ENCODE measurements around the gene MMP7.

Gene MMP7

DNA sequence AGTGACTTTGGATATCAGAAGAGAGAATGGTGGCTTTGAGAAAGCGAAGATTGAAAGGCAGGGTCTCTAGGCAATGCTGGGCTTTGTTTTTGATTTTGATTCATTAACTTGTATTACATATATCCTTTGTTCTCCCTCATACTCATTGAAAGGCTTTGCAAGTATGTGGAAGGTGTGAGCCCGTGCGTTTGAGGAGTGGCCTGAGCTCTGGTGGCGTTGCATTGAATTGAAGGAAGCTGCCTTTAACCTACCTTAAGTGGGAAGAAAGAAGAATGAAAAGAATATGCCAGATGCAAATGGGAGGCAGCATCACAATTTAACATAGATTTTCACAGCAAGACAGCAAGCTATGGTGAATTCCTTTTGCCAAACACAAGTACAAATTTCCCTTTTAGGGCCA lies 6.7 kb downstream of the MMP7 start:
- H3K4me3 ChIP-seq (ENCODE audit: low read depth, low read length): no peak overlapping the region
- TF ChIP-seq, protein P1, sequence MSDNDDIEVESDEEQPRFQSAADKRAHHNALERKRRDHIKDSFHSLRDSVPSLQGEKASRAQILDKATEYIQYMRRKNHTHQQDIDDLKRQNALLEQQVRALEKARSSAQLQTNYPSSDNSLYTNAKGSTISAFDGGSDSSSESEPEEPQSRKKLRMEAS (IDR thresholded peaks at IDR 0.05; ENCODE audit: low read depth, low read length): no peak
- TF ChIP-seq MYC (IDR thresholded peaks at IDR 0.05; ENCODE audit: low read depth, low read length) (no peak), POLR2A (IDR thresholded peaks at IDR 0.05; ENCODE audit: extremely low read depth, insufficient read length) (no peak)
- TF ChIP-seq, protein P2, sequence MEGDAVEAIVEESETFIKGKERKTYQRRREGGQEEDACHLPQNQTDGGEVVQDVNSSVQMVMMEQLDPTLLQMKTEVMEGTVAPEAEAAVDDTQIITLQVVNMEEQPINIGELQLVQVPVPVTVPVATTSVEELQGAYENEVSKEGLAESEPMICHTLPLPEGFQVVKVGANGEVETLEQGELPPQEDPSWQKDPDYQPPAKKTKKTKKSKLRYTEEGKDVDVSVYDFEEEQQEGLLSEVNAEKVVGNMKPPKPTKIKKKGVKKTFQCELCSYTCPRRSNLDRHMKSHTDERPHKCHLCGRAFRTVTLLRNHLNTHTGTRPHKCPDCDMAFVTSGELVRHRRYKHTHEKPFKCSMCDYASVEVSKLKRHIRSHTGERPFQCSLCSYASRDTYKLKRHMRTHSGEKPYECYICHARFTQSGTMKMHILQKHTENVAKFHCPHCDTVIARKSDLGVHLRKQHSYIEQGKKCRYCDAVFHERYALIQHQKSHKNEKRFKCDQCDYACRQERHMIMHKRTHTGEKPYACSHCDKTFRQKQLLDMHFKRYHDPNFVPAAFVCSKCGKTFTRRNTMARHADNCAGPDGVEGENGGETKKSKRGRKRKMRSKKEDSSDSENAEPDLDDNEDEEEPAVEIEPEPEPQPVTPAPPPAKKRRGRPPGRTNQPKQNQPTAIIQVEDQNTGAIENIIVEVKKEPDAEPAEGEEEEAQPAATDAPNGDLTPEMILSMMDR (IDR thresholded peaks at IDR 0.05; ENCODE audit: low read depth, low read length): no peak
- no peak for DNase-seq (ENCODE audit: low read depth)

DNA sequence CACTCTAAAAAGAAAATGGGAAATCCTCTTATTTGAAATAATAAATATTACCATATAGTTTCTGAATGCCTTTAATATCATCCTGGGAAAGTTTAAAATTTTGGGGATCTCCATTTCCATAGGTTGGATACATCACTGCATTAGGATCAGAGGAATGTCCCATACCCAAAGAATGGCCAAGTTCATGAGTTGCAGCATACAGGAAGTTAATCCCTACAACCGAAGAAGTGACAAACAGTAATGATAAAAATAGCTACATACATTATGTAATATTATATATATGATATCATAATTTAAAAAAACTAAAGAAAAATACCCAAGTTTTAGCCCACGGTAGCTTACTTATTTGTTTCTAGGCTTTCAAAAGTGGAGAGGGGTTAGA lies 7.4 kb downstream of the MMP7 start:
- H3K4me3 ChIP-seq (ENCODE audit: low read depth, low read length): no peak overlapping the region
- TF ChIP-seq POLR2A (IDR thresholded peaks at IDR 0.05; ENCODE audit: extremely low read depth, insufficient read length): no peak
- TF ChIP-seq, protein P2 (IDR thresholded peaks at IDR 0.05; ENCODE audit: low read depth, low read length): no peak
- TF ChIP-seq MYC (IDR thresholded peaks at IDR 0.05; ENCODE audit: low read depth, low read length): no peak
- TF ChIP-seq, protein P1 (IDR thresholded peaks at IDR 0.05; ENCODE audit: low read depth, low read length): no peak
- DNase-seq (ENCODE audit: low read depth): no peak

DNA sequence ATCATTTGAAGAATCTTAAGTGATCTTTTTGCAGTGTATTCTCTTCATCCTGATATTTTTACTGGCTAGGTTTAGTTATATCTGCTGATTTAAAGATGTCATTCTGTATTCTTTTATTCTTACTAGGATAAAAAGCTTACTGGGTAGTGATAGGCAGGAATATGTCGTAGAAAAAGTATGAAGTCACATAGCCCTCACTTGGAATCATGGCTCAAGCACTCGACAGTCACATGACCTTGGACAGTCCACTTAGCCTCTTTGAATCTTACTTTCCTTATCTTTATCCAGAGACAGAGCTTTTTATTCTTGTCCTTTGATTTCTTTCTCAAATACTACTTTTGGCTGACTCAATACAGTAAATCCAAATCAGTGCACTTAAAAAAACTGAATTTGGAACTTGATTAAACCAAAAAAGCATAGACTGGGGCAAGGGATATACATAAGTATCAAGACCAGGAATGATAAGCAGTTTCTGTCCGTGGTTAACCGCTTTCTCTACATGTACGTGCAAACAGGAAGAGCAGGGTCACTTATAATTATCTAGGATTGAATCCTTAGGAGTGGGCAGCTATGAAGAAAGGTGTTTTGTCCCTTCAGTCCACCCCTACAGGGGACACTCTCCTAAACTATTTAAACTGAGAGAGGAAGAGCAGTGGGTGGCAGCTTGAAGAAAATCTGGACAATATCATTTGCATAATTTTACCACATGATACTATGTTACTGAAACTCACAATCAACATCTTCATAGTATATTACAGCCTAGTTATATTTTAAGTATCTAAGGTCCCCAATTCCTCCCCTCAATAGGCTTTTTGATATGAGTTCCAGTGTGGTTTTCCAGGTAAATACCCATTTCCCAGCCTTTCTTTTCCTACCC lies 8.0 kb downstream of the MMP7 start:
- peak; percentile 10 for DNase-seq (ENCODE audit: low read depth)
- H3K4me3 ChIP-seq (ENCODE audit: low read depth, low read length): no peak overlapping the region

DNA sequence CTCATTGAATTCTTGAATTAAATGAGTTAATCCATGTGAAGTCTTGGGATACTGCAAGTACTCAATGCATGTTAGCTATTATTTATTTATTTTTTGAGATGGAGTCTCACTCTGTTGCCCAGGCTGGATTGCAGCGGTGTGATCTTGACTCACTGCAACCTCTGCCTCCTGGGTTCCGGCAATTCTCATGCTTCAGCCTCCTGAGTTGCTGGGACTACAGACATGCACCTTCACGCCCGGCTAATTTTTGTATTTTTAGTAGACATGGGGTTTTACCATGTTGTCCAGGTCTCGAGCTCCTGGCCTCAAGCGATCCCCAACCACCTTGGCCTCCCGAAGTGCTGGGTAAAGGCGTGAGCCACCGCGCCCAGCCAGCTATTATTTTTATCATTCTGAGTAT lies 9.4 kb downstream of the MMP7 start:
- DNase-seq (ENCODE audit: low read depth): no peak
- H3K4me3 ChIP-seq (ENCODE audit: low read depth, low read length): no peak overlapping the region
- TF ChIP-seq, protein P1 (IDR thresholded peaks at IDR 0.05; ENCODE audit: low read depth, low read length): no peak
- TF ChIP-seq MYC (IDR thresholded peaks at IDR 0.05; ENCODE audit: low read depth, low read length) (no peak), POLR2A (IDR thresholded peaks at IDR 0.05; ENCODE audit: extremely low read depth, insufficient read length) (no peak)
- TF ChIP-seq, protein P2 (IDR thresholded peaks at IDR 0.05; ENCODE audit: low read depth, low read length): no peak

More for the DNA sequence above, 8.0 kb downstream of the MMP7 start:
- TF ChIP-seq MYC (IDR thresholded peaks at IDR 0.05; ENCODE audit: low read depth, low read length): no peak
- no peak for TF ChIP-seq POLR2A (IDR thresholded peaks at IDR 0.05; ENCODE audit: extremely low read depth, insufficient read length)
- TF ChIP-seq, protein P1 (IDR thresholded peaks at IDR 0.05; ENCODE audit: low read depth, low read length): no peak
- TF ChIP-seq, protein P2 (IDR thresholded peaks at IDR 0.05; ENCODE audit: low read depth, low read length): no peak

DNA sequence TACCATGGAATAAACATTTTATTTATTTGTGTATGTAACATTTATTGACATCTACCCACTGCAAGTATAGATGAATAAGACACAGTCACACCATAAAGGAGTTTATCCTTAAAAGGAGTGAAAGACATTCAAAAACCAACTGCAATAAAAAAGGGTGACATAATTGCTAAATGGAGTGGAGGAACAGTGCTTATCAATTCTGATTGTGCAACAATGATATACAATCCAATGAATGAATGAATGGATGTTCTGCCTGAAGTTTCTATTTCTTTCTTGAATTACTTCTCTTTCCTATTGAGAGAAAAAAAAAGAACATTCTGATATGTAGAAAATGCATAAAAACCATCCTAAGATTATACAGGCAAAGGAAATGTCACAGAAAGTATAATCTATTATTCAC lies 10.0 kb downstream of the MMP7 start:
- H3K4me3 ChIP-seq (ENCODE audit: low read depth, low read length): no peak overlapping the region
- no peak for TF ChIP-seq POLR2A (IDR thresholded peaks at IDR 0.05; ENCODE audit: extremely low read depth, insufficient read length)
- no peak for TF ChIP-seq MYC (IDR thresholded peaks at IDR 0.05; ENCODE audit: low read depth, low read length)
- TF ChIP-seq, protein P2 (IDR thresholded peaks at IDR 0.05; ENCODE audit: low read depth, low read length): no peak
- TF ChIP-seq, protein P1 (IDR thresholded peaks at IDR 0.05; ENCODE audit: low read depth, low read length): no peak
- DNase-seq (ENCODE audit: low read depth): no peak

Data from NB4 (cell line).